Endothelial cell of umbilical vein (primary cell): ENCODE measurements around the gene ZC3HAV1. TPM values are rescaled to one million over a fixed set of nuclear protein-coding genes. Genes with fewer than 3 reads are reported as not detected.

Experiments used
- BruUV-seq: library from RNA; stranded (reverse); fragments of 400-500 nt; replicated peaks from 2 replicates; lab custom pipeline; 2021; lab: Mats Ljungman, UMichigan
- CTCF ChIA-PET: fragments of 300-600, 350-600 bp; sonication (Branson Sonifier 250); formaldehyde crosslinking; loops from one replicate; lab custom pipeline; 2021; ENCODE audit warnings: antibody characterized with exemption, inconsistent platforms; lab: Charles Lee
- POLR2A ChIA-PET: fragments of 300-600, 350-600 bp; sonication (Branson Sonifier 250); formaldehyde crosslinking; loops from one replicate; lab custom pipeline; 2021; ENCODE audit warnings: antibody characterized with exemption, inconsistent platforms; lab: Charles Lee
- DNase-seq: peaks from one replicate; pipeline ENCODE4 v3.0.0-alpha.2; 2011; ENCODE audit warnings: low read depth, low spot score
- FAIRE-seq: peaks from 2 replicates; lab custom pipeline; 2011; peaks lifted over from hg19 to GRCh38; lab: Jason Lieb, UNC
- H2AFZ ChIP-seq: 2 replicates; pipeline ENCODE4 v1.6.0; 2012; ENCODE audit warnings: low read depth, low read length, control low read depth, inconsistent platforms
- H3K27ac ChIP-seq: 2 replicates; pipeline ENCODE4 v1.5.1; 2011; ENCODE audit warnings: low read depth, mild to moderate bottlenecking, control low read depth, low read length, moderate library complexity; ENCODE audit not compliant: insufficient read depth
- H3K27me3 ChIP-seq, 2 experiments: 2 replicates each; pipeline versions ENCODE4 v1.6.0 to v1.6.1; 2011; ENCODE audit warnings: low read length in 2 of 2, mixed read lengths in 1 of 2; ENCODE audit not compliant: control insufficient read depth in 2 of 2, insufficient read depth in 2 of 2
- H3K36me3 ChIP-seq, 2 experiments: 2 replicates in 1 of 2; 3 replicates in 1 of 2; pipeline ENCODE4 v1.5.1; 2011; ENCODE audit warnings: low read length in 2 of 2, mild to moderate bottlenecking in 1 of 2, moderate library complexity in 1 of 2; ENCODE audit not compliant: control insufficient read depth in 2 of 2, insufficient read depth in 2 of 2; ENCODE audit errors: extremely low read depth in 1 of 2
- H3K4me1 ChIP-seq: 3 replicates; pipeline ENCODE4 v1.5.1; 2011; ENCODE audit warnings: mild to moderate bottlenecking, low read length; ENCODE audit not compliant: control insufficient read depth, insufficient read depth; ENCODE audit errors: extremely low read depth
- H3K4me2 ChIP-seq: 2 replicates; pipeline ENCODE4 v1.6.1; 2011; ENCODE audit warnings: low read length, control low read depth, mixed read lengths; ENCODE audit not compliant: insufficient read depth
- H3K4me3 ChIP-seq, 3 experiments: fragments of 200-600 bp in 1 of 3; sonication (generic), shearing (Covaris generic) in 1 of 3; replicated peaks in 1 of 3; 2 replicates each; pipeline ENCODE4 v1.5.1; 2011 to 2016; ENCODE audit warnings: control low read depth in 3 of 3, low read length in 3 of 3, mild to moderate bottlenecking in 2 of 3, inconsistent platforms in 1 of 3, low read depth in 1 of 3, moderate library complexity in 1 of 3; ENCODE audit not compliant: insufficient read depth in 1 of 3
- H3K79me2 ChIP-seq: 2 replicates; pipeline ENCODE4 v1.6.0; 2012; ENCODE audit warnings: low read length, inconsistent platforms; ENCODE audit not compliant: control insufficient read depth, insufficient read depth
- H3K9ac ChIP-seq: replicated peaks from 2 replicates; pipeline ENCODE3; 2011; ENCODE audit warnings: low read length, control low read depth; ENCODE audit not compliant: insufficient read depth; ENCODE audit errors: extremely low read depth
- H3K9me1 ChIP-seq: replicated peaks from 3 replicates; pipeline ENCODE4 v1.6.0; 2011; ENCODE audit warnings: mild to moderate bottlenecking, low read length; ENCODE audit not compliant: control insufficient read depth, insufficient read depth; ENCODE audit errors: extremely low read depth
- H3K9me3 ChIP-seq: replicated peaks from 2 replicates; pipeline ENCODE4 v1.5.1; 2012; ENCODE audit warnings: low read length, inconsistent platforms; ENCODE audit not compliant: control insufficient read depth, insufficient read depth
- H4K20me1 ChIP-seq: replicated peaks from 2 replicates; pipeline ENCODE3; 2011; ENCODE audit warnings: mild to moderate bottlenecking, low read length; ENCODE audit not compliant: control insufficient read depth, insufficient read depth; ENCODE audit errors: extremely low read depth
- EZH2 ChIP-seq: IDR thresholded peaks from 2 replicates; pipeline ENCODE4 v1.6.1; 2012; ENCODE audit warnings: borderline replicate concordance, low read depth, mild to moderate bottlenecking, moderate library complexity, low read length, inconsistent platforms; ENCODE audit not compliant: severe bottlenecking
- FOS ChIP-seq: IDR thresholded peaks from 2 replicates; pipeline ENCODE4 v1.6.1; 2011; ENCODE audit warnings: mild to moderate bottlenecking, low read length, moderate library complexity, borderline replicate concordance; ENCODE audit not compliant: insufficient read depth
- JUN ChIP-seq: IDR thresholded peaks from 2 replicates; pipeline ENCODE4 v1.6.1; 2011; ENCODE audit warnings: borderline replicate concordance, low read depth; ENCODE audit not compliant: insufficient read length, insufficient read depth
- POLR2AphosphoS5 ChIP-seq: IDR thresholded peaks from 2 replicates; pipeline ENCODE4 v1.6.1; 2012; ENCODE audit warnings: low read depth, mild to moderate bottlenecking, control low read depth, low read length, moderate library complexity; ENCODE audit not compliant: insufficient read depth
- dilution Hi-C: fragments of 300-500 bp; cut with MboI; formaldehyde crosslinking; loops from one replicate; pipeline ENCODE4 v1.15.0; 2019; ENCODE audit warnings: low sequenced_read_pairs; ENCODE audit not compliant: extremely low pct_ligation_motif_present
- intact Hi-C: fragments of 100-400 bp; cut with micrococcal nuclease; formaldehyde crosslinking; loops from one replicate; pipeline ENCODE4 v1.10.0; 2022
- polyA plus RNA-seq, 4 experiments: library from polyadenylated mRNA; depleted of rRNA in 3 of 4; stranded (reverse) in 3 of 4; unstranded in 1 of 4; fragments of >200 nt; gene quantifications; 2 replicates each; pipeline versions ENCODE4 v1.2.1 to v1.2.3, GENCODE V29; 2011 to 2012; ENCODE audit warnings: missing spikeins in 1 of 4
- total RNA-seq: library from RNA; stranded (reverse); gene quantifications from 2 replicates; pipeline ENCODE4 v1.2.3, GENCODE V29; 2021
- TF ChIP-seq, protein P1 (sequence below), 2 donors: IDR thresholded peaks; 1 replicate in 1 of 2; 2 replicates in 1 of 2; pipeline ENCODE4 v1.5.1; 2011; ENCODE audit warnings: low read length in 2 of 2, mild to moderate bottlenecking in 2 of 2, moderate library complexity in 2 of 2, control low read depth in 1 of 2, inconsistent platforms in 1 of 2, low read depth in 1 of 2; ENCODE audit not compliant: insufficient read depth in 1 of 2; ENCODE audit errors: extremely low read depth in 1 of 2
- TF ChIP-seq, protein P2 (sequence below): IDR thresholded peaks from 2 replicates; pipeline ENCODE4 v1.6.1; 2011; ENCODE audit not compliant: insufficient read depth, insufficient read length

ZC3HAV1 gene
- total and polyA plus RNA-seq, 2 donors (not counting 3 experiments of a cell fraction or from before 2014, with no cell fraction given), result 17.1 to 37.7 TPM

DNA sequence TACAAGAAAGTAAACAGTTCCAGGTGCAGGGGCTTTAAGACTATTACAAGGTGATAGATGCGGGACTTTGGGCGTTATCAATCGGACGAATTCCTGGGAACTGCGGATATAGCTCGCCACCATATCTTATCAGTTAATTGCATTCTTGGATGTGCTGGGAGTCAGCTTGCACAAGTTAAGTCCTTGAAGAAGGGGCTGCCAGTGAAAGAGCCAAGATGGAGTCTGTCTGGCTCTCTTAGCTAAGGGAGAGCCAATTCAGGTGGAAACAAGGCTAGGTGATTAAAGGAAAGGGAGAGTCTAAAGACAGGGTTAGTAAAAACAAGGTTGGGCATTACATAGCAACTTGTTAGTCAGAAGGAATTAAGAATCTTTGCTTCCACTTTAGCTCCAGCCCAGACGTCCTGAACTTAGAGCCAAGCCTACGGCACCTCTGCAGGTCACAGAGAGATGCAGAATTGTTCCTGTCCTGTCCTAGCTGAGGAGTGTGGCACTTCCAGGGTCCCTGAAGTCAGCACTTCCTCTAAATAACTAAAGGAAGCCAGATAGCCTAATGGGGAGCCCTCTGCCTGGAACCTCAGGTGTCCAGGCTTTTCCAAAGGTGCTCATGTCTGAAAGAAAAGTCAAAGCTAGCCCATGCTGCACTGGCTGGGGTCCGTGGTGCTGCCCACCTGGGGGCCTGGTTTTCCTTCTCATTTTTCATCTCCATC, 17.3 kb downstream of the ZC3HAV1 start:
- Histone ChIP-seq H3K9ac (no peak overlapping the region), H3K27ac (no peak overlapping the region), H4K20me1 (no peaks in the 10 kb centered on the region), H3K4me1 (peaks cover 22% of the 10 kb centered on the region), H2AFZ (no peak overlapping the region), H3K36me3 (peaks cover 4 to 9% of the 10 kb centered on the region in 2 experiments), H3K9me3 (no peaks in the 10 kb centered on the region), H3K4me3 (no peak overlapping the region), H3K27me3 (no peaks in the 10 kb centered on the region), H3K79me2 (peaks cover 32% of the 10 kb centered on the region), H3K9me1 (no peaks in the 10 kb centered on the region), H3K4me2 (no peak overlapping the region)
- POLR2A ChIA-PET, result no interaction called here
- intact Hi-C loops (no loop called here), dilution Hi-C loops (no loop called here)
- FAIRE-seq (no peak), DNase-seq (no peak)
- CTCF ChIA-PET, result interaction anchor here (0.6 kb wide), 1 partner anchor 57 kb away, joined by 3 read pairs; no protein-coding TSS in a partner anchor
- no TSS peak for BruUV-seq
- TF ChIP-seq POLR2AphosphoS5 (no peak), JUN (no peak), EZH2 (no peak), FOS (no peak)
- TF ChIP-seq, protein P1, sequence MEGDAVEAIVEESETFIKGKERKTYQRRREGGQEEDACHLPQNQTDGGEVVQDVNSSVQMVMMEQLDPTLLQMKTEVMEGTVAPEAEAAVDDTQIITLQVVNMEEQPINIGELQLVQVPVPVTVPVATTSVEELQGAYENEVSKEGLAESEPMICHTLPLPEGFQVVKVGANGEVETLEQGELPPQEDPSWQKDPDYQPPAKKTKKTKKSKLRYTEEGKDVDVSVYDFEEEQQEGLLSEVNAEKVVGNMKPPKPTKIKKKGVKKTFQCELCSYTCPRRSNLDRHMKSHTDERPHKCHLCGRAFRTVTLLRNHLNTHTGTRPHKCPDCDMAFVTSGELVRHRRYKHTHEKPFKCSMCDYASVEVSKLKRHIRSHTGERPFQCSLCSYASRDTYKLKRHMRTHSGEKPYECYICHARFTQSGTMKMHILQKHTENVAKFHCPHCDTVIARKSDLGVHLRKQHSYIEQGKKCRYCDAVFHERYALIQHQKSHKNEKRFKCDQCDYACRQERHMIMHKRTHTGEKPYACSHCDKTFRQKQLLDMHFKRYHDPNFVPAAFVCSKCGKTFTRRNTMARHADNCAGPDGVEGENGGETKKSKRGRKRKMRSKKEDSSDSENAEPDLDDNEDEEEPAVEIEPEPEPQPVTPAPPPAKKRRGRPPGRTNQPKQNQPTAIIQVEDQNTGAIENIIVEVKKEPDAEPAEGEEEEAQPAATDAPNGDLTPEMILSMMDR (IDR thresholded peaks at IDR 0.05; ENCODE audit: extremely low read depth in 1 of 2, insufficient read depth in 1 of 2, low read depth in 1 of 2, low read length in 2 of 2), result no peak
- TF ChIP-seq, protein P2, sequence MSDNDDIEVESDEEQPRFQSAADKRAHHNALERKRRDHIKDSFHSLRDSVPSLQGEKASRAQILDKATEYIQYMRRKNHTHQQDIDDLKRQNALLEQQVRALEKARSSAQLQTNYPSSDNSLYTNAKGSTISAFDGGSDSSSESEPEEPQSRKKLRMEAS, result no peak
